ENCODE results near the gene IMPG1. TPM values are rescaled to one million over a fixed set of nuclear protein-coding genes. Genes with fewer than 3 reads are reported as not detected.
"Not testable (repeated sequence)": the region's sequence is repeated elsewhere in the genome, so short reads cannot be mapped to it uniquely, and the experiment has no call there.

The IMPG1 gene
- total RNA-seq, 1 donor from 2014 or later = not detected

GRCh38 chr6:75907444-75907843 lies 165.0 kb downstream of the IMPG1 start:
- H3K36me3 ChIP-seq = no peaks in the 10 kb centered on the region
- no peak for TF ChIP-seq CTCF (IDR thresholded peaks at IDR 0.05)
- H3K27ac ChIP-seq = no peak overlapping the region
- no peak for DNase-seq (ENCODE audit: low spot score in 2 of 2)
- intact Hi-C loops (cut with DNase I) = no loop called here
- no peaks in the 10 kb centered on the region for H3K27me3 ChIP-seq
- H3K4me3 ChIP-seq = no peak overlapping the region
- H3K9me3 ChIP-seq = no peaks in the 10 kb centered on the region
- H3K4me1 ChIP-seq = no peaks in the 10 kb centered on the region

GRCh38 chr6:75906871-75907270 lies 165.6 kb downstream of the IMPG1 start:
- intact Hi-C loops (cut with DNase I) = no loop called here
- no peaks in the 10 kb centered on the region for H3K36me3 ChIP-seq
- H3K27ac ChIP-seq = no peak overlapping the region
- H3K9me3 ChIP-seq = no peaks in the 10 kb centered on the region
- H3K4me1 ChIP-seq = no peaks in the 10 kb centered on the region
- TF ChIP-seq CTCF (IDR thresholded peaks at IDR 0.05) = no peak
- DNase-seq (ENCODE audit: low spot score in 2 of 2) = no peak
- H3K27me3 ChIP-seq = no peaks in the 10 kb centered on the region
- H3K4me3 ChIP-seq = no peak overlapping the region

- H3K4me1 ChIP-seq; H3K9me3 ChIP-seq; H3K27ac ChIP-seq; DNase-seq (ENCODE audit: low spot score in 2 of 2); intact Hi-C loops (cut with DNase I); H3K27me3 ChIP-seq; H3K36me3 ChIP-seq; H3K4me3 ChIP-seq: not testable (repeated sequence)
These were observed 167.3 kb downstream of the IMPG1 start for GRCh38 chr6:75905129-75905528.

- H3K9me3 ChIP-seq; H3K27ac ChIP-seq; H3K36me3 ChIP-seq; H3K4me3 ChIP-seq; DNase-seq (ENCODE audit: low spot score in 2 of 2); H3K4me1 ChIP-seq; intact Hi-C loops (cut with DNase I); H3K27me3 ChIP-seq: not testable (repeated sequence)
These were observed 172.2 kb downstream of the IMPG1 start for GRCh38 chr6:75900216-75900615.

GRCh38 chr6:75896526-75896925 lies 175.9 kb downstream of the IMPG1 start:
- intact Hi-C loops (cut with DNase I) = no loop called here
- H3K9me3 ChIP-seq = peaks cover 0 to 3% of the 10 kb centered on the region in 2 donors
- no peak overlapping the region for H3K27ac ChIP-seq
- H3K4me1 ChIP-seq = no peaks in the 10 kb centered on the region
- H3K27me3 ChIP-seq = no peaks in the 10 kb centered on the region
- no peak overlapping the region for H3K4me3 ChIP-seq
- H3K36me3 ChIP-seq = peaks cover 3 to 6% of the 10 kb centered on the region in 2 donors
- no peak for DNase-seq (ENCODE audit: low spot score in 2 of 2)
- TF ChIP-seq CTCF (IDR thresholded peaks at IDR 0.05) = no peak

- Histone ChIP-seq H3K36me3 (peaks cover 3 to 19% of the 10 kb centered on the region in 2 donors), H3K4me1 (no peaks in the 10 kb centered on the region), H3K27ac (no peak overlapping the region), H3K4me3 (no peak overlapping the region), H3K9me3 (no peaks in the 10 kb centered on the region), H3K27me3 (no peaks in the 10 kb centered on the region)
- intact Hi-C loops (cut with DNase I) = no loop called here
- no peak for TF ChIP-seq CTCF (IDR thresholded peaks at IDR 0.05)
- no peak for DNase-seq (ENCODE audit: low spot score in 2 of 2)
These were observed 178.7 kb downstream of the IMPG1 start for GRCh38 chr6:75893776-75894152.

- H3K4me1 ChIP-seq = no peaks in the 10 kb centered on the region
- H3K27me3 ChIP-seq = no peaks in the 10 kb centered on the region
- no peaks in the 10 kb centered on the region for H3K9me3 ChIP-seq
- intact Hi-C loops (cut with DNase I) = no loop called here
- H3K4me3 ChIP-seq = no peak overlapping the region
- peak; percentile 27 to 66 (median 55) for TF ChIP-seq CTCF (IDR thresholded peaks at IDR 0.05)
- H3K36me3 ChIP-seq = peaks cover 3 to 19% of the 10 kb centered on the region in 2 donors
- H3K27ac ChIP-seq = no peak overlapping the region
- no peak for DNase-seq (ENCODE audit: low spot score in 2 of 2)
These were observed 179.2 kb downstream of the IMPG1 start for GRCh38 chr6:75893058-75893775.

Measured in ascending aorta (tissue), 2 donors.